Neural crest cell (in vitro differentiated cells): ENCODE data around the gene LAMA1. TPM values are rescaled to one million over a fixed set of nuclear protein-coding genes. Genes with fewer than 3 reads are reported as not detected.
A peak's percentile ranks its signal among the peaks of the same experiment; 100 is the strongest.

Experiments used
- DNase-seq: peaks from one replicate; pipeline ENCODE4 v3.0.0; 2021; ENCODE audit warnings: low read depth, mixed read lengths, low spot score
- H3K27ac Mint-ChIP-seq: one replicate; pipeline ENCODE4 v1.8.0; 2021; ENCODE audit warnings: mild to moderate bottlenecking, mixed read lengths; ENCODE audit not compliant: unreplicated experiment
- H3K27me3 Mint-ChIP-seq: 2 replicates; pipeline ENCODE4 v1.8.0; 2021; ENCODE audit warnings: low read depth, mild to moderate bottlenecking, mixed read lengths
- H3K36me3 Mint-ChIP-seq: 2 replicates; pipeline ENCODE4 v1.8.0; 2021; ENCODE audit warnings: low read depth, mild to moderate bottlenecking, mixed read lengths
- H3K4me1 Mint-ChIP-seq: 2 replicates; pipeline ENCODE4 v1.8.0; 2021; ENCODE audit warnings: mixed read lengths
- H3K4me3 Mint-ChIP-seq: one replicate; pipeline ENCODE4 v1.8.0; 2021; ENCODE audit warnings: mild to moderate bottlenecking, mixed read lengths
- H3K9me3 Mint-ChIP-seq: 2 replicates; pipeline ENCODE4 v1.8.0; 2021; ENCODE audit warnings: mixed read lengths
- CTCF ChIP-seq: fragments of 200-600 bp; sonication (generic); conservative IDR thresholded peaks from 2 replicates; pipeline ENCODE4 v1.5.0; 2021; ENCODE audit warnings: antibody characterized with exemption, mild to moderate bottlenecking
- total RNA-seq: library from RNA; stranded (reverse); gene quantifications from 2 replicates; pipeline ENCODE4 v1.2.1, GENCODE V29; 2021

LAMA1 gene
- total RNA-seq, 1 donor from 2014 or later = 102 TPM

DNA sequence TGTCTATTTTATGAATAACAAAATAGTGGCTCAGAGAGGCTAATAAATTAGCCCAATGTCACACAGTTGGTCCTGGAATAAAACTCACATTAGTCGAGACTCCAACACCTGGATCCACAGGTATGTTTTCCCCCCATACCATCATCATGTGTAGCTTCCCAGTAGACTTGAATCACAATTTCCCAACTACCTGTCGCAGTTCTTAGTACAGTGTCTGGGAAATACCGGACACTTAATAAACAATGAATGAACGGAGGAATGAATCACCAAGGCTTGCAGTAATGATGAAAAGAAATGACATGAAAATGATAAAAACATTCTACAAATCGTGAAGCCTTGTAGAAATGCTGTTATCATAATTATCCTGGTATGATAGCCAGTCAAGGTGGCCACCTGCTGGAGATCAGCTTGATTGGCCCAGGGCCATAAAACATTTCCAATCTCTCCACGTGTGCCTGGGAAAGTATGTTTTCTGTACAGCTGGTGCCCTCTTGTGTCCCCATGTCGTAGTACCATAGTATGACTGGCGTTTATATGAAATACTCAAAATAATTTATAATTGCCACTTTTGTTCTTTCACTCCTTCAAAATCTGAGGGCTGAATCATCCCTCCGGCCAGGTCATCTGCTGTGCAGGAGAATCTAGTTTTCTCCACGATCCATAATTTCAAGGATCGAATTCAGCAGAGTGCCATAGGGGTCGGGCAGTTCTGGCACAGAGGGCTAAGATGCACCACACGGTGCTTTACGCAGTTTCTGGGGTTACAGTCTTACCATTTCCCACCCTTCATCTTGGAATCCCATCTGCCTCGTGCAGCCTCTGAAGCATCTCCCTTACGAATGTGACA is 95.4 kb downstream of the LAMA1 start:
- H3K4me3 Mint-ChIP-seq = no peak overlapping the region
- TF ChIP-seq CTCF = peak; percentile 63
- H3K27ac Mint-ChIP-seq = no peak overlapping the region
- H3K9me3 Mint-ChIP-seq = no peaks in the 10 kb centered on the region
- no peaks in the 10 kb centered on the region for H3K27me3 Mint-ChIP-seq
- peaks cover 18% of the 10 kb centered on the region for H3K36me3 Mint-ChIP-seq
- no peak for DNase-seq
- H3K4me1 Mint-ChIP-seq = no peaks in the 10 kb centered on the region

GRCh38 chr18:7020995-7021777 is 96.4 kb downstream of the LAMA1 start:
- H3K27me3 Mint-ChIP-seq = no peaks in the 10 kb centered on the region
- no peak overlapping the region for H3K4me3 Mint-ChIP-seq
- H3K4me1 Mint-ChIP-seq = no peaks in the 10 kb centered on the region
- H3K9me3 Mint-ChIP-seq = no peaks in the 10 kb centered on the region
- no peak overlapping the region for H3K27ac Mint-ChIP-seq
- no peak for TF ChIP-seq CTCF
- DNase-seq = no peak
- H3K36me3 Mint-ChIP-seq = peaks cover 25% of the 10 kb centered on the region

DNA sequence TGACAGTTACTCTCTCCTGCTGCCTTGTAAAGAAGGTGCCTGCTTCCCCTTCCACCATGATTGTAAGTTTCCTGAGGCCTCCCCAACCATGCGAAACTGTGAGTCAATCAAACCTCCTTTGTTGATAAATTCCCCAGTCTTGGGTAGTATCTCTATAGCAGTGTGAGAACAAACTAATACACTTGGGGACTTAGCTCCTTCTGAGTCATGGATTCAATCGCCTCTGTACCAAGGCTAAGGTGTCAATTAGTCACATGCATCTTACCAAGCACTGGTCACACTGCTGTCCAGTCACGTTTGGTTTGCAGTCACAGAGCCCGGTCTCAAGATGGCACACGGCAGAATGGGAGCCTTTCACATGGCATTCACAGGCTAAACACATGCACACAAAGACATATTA is 100.6 kb downstream of the LAMA1 start:
- DNase-seq = no peak
- Mint-ChIP-seq H3K36me3 (peaks cover 34% of the 10 kb centered on the region), H3K4me3 (no peak overlapping the region), H3K9me3 (no peaks in the 10 kb centered on the region), H3K4me1 (no peaks in the 10 kb centered on the region), H3K27ac (no peak overlapping the region), H3K27me3 (no peaks in the 10 kb centered on the region)
- TF ChIP-seq CTCF = no peak

DNA sequence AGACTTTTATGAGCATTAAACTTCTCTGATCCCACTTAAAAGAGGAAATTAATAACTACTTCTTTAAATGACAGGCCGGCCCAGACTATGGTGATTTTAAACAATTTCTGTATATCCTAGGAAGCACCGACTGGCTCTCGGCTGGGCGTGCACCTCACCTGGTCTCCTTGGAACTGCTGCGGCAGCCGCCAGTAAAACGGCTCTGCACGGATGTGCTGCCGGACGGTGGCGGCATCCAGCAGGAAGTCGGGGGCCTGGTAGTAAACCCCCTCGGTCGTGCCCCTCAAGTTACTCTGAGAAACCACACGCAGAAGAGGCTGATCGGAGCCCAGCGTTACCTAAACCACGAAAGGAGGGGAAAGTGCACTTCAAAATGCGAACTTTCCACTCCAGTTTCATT is 106.5 kb downstream of the LAMA1 start:
- Mint-ChIP-seq H3K27ac (no peak overlapping the region), H3K9me3 (no peaks in the 10 kb centered on the region), H3K4me3 (no peak overlapping the region), H3K27me3 (no peaks in the 10 kb centered on the region), H3K36me3 (peaks cover 18% of the 10 kb centered on the region), H3K4me1 (no peaks in the 10 kb centered on the region)
- no peak for DNase-seq
- TF ChIP-seq CTCF = no peak

DNA sequence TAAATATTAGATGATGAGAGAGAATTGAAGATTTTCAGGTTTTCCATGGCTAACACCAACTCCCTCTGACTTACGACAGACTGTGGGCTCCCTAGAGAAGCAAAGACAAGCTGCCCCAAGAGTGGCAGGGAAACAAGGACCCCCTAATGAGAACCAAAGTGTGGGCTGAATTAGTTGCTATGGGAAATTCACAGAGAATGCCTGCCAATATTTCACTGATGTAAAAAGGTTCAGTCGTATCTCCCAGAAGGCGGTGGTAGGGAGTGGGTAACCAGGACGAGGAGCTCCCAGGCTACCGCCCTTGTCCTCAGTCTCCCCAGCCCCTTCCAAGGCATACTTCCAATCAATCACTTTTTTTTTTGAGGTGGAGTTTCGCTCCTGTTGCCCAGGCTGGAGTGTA is 113.6 kb downstream of the LAMA1 start:
- no peak for TF ChIP-seq CTCF
- Mint-ChIP-seq H3K27ac (no peak overlapping the region), H3K4me1 (peaks cover 5% of the 10 kb centered on the region), H3K36me3 (peaks cover 12% of the 10 kb centered on the region), H3K9me3 (no peaks in the 10 kb centered on the region), H3K27me3 (no peaks in the 10 kb centered on the region), H3K4me3 (no peak overlapping the region)
- DNase-seq = no peak
